DND-41 (cell line): ENCODE results near the gene UBE3C.

ENCODE experiments used
- ATAC-seq: fragments of 200-7000 bp; cut with Tn5 transposase; 3 replicates; pipeline ENCODE4 v1.9.1; 2021; ENCODE audit warnings: low read depth; ENCODE audit not compliant: insufficient read depth
- DNase-seq: peaks from one replicate; pipeline ENCODE4 v3.0.0-alpha.2; 2020
- H2AFZ ChIP-seq: 2 replicates; pipeline ENCODE4 v1.6.0; 2012; ENCODE audit warnings: low read depth, low read length
- H3K27ac ChIP-seq: 2 replicates; pipeline ENCODE4 v1.5.1; 2012; ENCODE audit warnings: low read length, inconsistent platforms
- H3K27me3 ChIP-seq: fragments of 200-600 bp; sonication (generic); 2 replicates; pipeline ENCODE4 v1.6.0; 2012; ENCODE audit warnings: low read length, mild to moderate bottlenecking, inconsistent platforms; ENCODE audit not compliant: insufficient read depth, poor library complexity
- H3K36me3 ChIP-seq: 2 replicates; pipeline ENCODE4 v1.5.1; 2012; ENCODE audit warnings: low read length, inconsistent platforms; ENCODE audit not compliant: insufficient read depth
- H3K4me1 ChIP-seq: 2 replicates; pipeline ENCODE4 v1.5.1; 2012; ENCODE audit warnings: mild to moderate bottlenecking, low read length; ENCODE audit not compliant: insufficient read depth
- H3K4me2 ChIP-seq: 2 replicates; pipeline ENCODE4 v1.6.0; 2012; ENCODE audit warnings: mild to moderate bottlenecking, moderate library complexity, low read length, inconsistent platforms; ENCODE audit not compliant: insufficient read depth
- H3K4me3 ChIP-seq, 2 experiments: fragments of 200-600 bp in 1 of 2; shearing (Covaris generic) in 1 of 2; 2 replicates each; pipeline ENCODE4 v1.5.1; 2012 to 2016; ENCODE audit warnings: inconsistent platforms in 2 of 2, low read length in 2 of 2, mild to moderate bottlenecking in 2 of 2, low read depth in 1 of 2, moderate library complexity in 1 of 2
- H3K79me2 ChIP-seq: 2 replicates; pipeline ENCODE4 v1.6.0; 2012; ENCODE audit warnings: low read length, inconsistent platforms; ENCODE audit not compliant: insufficient read depth
- H3K9ac ChIP-seq: 2 replicates; pipeline ENCODE4 v1.6.0; 2012; ENCODE audit warnings: low read depth, mild to moderate bottlenecking, inconsistent platforms, low read length, moderate library complexity
- H3K9me3 ChIP-seq: 2 replicates; pipeline ENCODE4 v1.5.1; 2012; ENCODE audit warnings: low read length, moderate library complexity, mild to moderate bottlenecking, inconsistent platforms; ENCODE audit not compliant: insufficient read depth, severe bottlenecking
- H4K20me1 ChIP-seq: 2 replicates; pipeline ENCODE4 v1.6.0; 2012; ENCODE audit warnings: low read length; ENCODE audit not compliant: insufficient read depth
- CTCF ChIP-seq: IDR thresholded peaks from 2 replicates; pipeline ENCODE4 v1.5.1; 2012; ENCODE audit warnings: borderline replicate concordance, low read length, moderate library complexity, mild to moderate bottlenecking; ENCODE audit not compliant: poor library complexity, severe bottlenecking; ENCODE audit errors: extremely low read depth
- EZH2 ChIP-seq: IDR thresholded peaks from 3 replicates; pipeline ENCODE4 v1.6.1; 2012; ENCODE audit warnings: borderline replicate concordance, low read depth, mild to moderate bottlenecking, moderate library complexity, low read length, inconsistent platforms; ENCODE audit not compliant: severe bottlenecking

UBE3C gene

DNA sequence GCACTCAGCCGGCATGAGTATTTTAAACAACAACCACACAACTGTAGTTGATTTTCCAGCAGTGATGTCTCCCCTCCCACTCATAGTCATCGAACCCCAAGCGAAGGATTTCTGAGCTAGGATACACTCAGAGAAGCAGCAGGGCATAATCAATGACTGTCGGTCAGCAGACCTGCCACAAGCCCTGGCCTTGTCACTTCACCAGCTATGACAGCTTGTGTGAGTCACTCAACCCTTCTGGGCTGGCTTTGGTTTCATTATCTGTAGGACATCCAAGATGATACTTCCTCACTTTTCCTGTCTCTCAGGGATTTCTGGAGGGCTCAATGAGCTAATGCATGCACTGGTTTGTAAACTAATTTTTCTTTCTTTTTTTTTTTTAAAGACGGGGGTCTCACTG is 22.0 kb upstream of the UBE3C start:
- H3K27ac ChIP-seq, result no peak overlapping the region
- H3K9ac ChIP-seq, result no peak overlapping the region
- no peak overlapping the region for H3K4me2 ChIP-seq
- H3K4me1 ChIP-seq, result no peaks in the 10 kb centered on the region
- TF ChIP-seq CTCF, result no peak
- no peak for TF ChIP-seq EZH2
- ATAC-seq, result no peak
- no peak overlapping the region for H3K4me3 ChIP-seq
- no peaks in the 10 kb centered on the region for H3K27me3 ChIP-seq
- DNase-seq, result no peak
- H2AFZ ChIP-seq, result no peak overlapping the region
- H3K9me3 ChIP-seq, result no peaks in the 10 kb centered on the region
- no peaks in the 10 kb centered on the region for H3K36me3 ChIP-seq
- H3K79me2 ChIP-seq, result no peaks in the 10 kb centered on the region
- H4K20me1 ChIP-seq, result no peaks in the 10 kb centered on the region

GRCh38 chr7:157117796-157118195 is 20.9 kb upstream of the UBE3C start:
- Histone ChIP-seq H3K9ac (no peak overlapping the region), H4K20me1 (no peaks in the 10 kb centered on the region), H3K4me2 (no peak overlapping the region), H3K36me3 (no peaks in the 10 kb centered on the region), H3K4me1 (no peaks in the 10 kb centered on the region), H3K27ac (no peak overlapping the region), H3K27me3 (no peaks in the 10 kb centered on the region), H3K9me3 (no peaks in the 10 kb centered on the region), H3K79me2 (no peaks in the 10 kb centered on the region), H2AFZ (no peak overlapping the region), H3K4me3 (no peak overlapping the region)
- ATAC-seq (no peak), DNase-seq (no peak)
- no peak for TF ChIP-seq EZH2
- no peak for TF ChIP-seq CTCF

GRCh38 chr7:157120181-157120580 is 18.5 kb upstream of the UBE3C start:
- TF ChIP-seq CTCF (no peak), EZH2 (no peak)
- Histone ChIP-seq H3K79me2 (no peaks in the 10 kb centered on the region), H4K20me1 (no peaks in the 10 kb centered on the region), H3K27ac (no peak overlapping the region), H3K9ac (no peak overlapping the region), H3K4me1 (no peaks in the 10 kb centered on the region), H3K9me3 (no peaks in the 10 kb centered on the region), H3K4me3 (no peak overlapping the region), H3K27me3 (no peaks in the 10 kb centered on the region), H3K4me2 (no peak overlapping the region), H3K36me3 (no peaks in the 10 kb centered on the region), H2AFZ (no peak overlapping the region)
- no peak for DNase-seq
- ATAC-seq, result no peak

DNA sequence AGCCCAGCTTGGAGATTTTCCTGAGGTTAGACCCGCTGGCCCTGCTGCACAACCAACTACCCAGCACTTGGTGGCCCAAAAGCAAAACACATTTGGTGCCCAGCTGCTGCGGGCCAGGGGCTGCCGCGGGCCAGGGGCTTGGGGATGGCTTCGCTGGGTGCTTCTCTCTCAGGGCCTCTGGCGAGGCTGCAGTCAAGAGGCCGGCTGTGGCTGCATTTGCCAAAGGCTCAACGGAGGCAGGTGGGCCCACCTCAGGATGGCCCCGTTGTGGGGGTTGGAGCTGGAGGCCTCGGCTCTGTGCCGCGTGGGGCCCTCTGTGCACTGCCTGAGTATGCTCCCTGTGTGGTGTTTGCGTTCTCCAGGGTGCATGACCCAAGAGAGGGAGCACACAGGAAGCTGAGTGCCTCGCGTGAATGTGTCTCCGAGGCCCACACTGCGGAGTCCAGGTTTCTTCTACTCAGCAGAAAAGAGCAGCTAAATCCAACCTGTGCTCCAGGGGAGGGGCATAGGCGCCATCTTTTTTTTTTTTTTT is 17.5 kb upstream of the UBE3C start:
- ATAC-seq, result no peak
- DNase-seq, result no peak

More for the DNA sequence above, 17.5 kb upstream of the UBE3C start:
- Histone ChIP-seq H2AFZ (no peak overlapping the region), H3K4me2 (no peak overlapping the region), H3K79me2 (no peaks in the 10 kb centered on the region), H3K27ac (no peak overlapping the region), H3K9me3 (no peaks in the 10 kb centered on the region), H4K20me1 (no peaks in the 10 kb centered on the region), H3K4me1 (no peaks in the 10 kb centered on the region), H3K4me3 (no peak overlapping the region), H3K36me3 (no peaks in the 10 kb centered on the region), H3K27me3 (no peaks in the 10 kb centered on the region), H3K9ac (no peak overlapping the region)
- TF ChIP-seq CTCF (no peak), EZH2 (no peak)
